Uterus (tissue), 4 donors: ENCODE data around the gene HES2. TPM values are rescaled to one million over a fixed set of nuclear protein-coding genes. Genes with fewer than 3 reads are reported as not detected.
"Not testable (repeated sequence)": the region's sequence is repeated elsewhere in the genome, so short reads cannot be mapped to it uniquely, and the experiment has no call there.

Experiments used
- DNase-seq, 2 donors: peaks; one replicate each; pipeline ENCODE4 v3.0.0-alpha.2; 2019 to 2020
- H3K27ac ChIP-seq, 2 donors: fragments of 200-600 bp; sonication (generic); 1 replicate in 1 of 2; 2 replicates in 1 of 2; pipeline ENCODE4 v1.5.1; 2016 to 2018
- H3K27me3 ChIP-seq, 2 donors: fragments of 200-600 bp; sonication (generic); one replicate each; pipeline ENCODE4 v1.5.1; 2018 to 2019; ENCODE audit warnings: control low read depth in 1 of 2
- H3K36me3 ChIP-seq, 2 donors: fragments of 200-600 bp; sonication (generic); one replicate each; pipeline ENCODE4 v1.5.1; 2019; ENCODE audit warnings: control low read depth in 1 of 2
- H3K4me1 ChIP-seq, 2 donors: fragments of 200-600 bp; sonication (generic); one replicate each; pipeline ENCODE4 v1.5.1; 2018 to 2019; ENCODE audit warnings: control low read depth in 1 of 2
- H3K4me3 ChIP-seq, 2 donors: fragments of 200-600 bp; sonication (generic); 1 replicate in 1 of 2; 2 replicates in 1 of 2; pipeline ENCODE4 v1.5.1; 2018 to 2019; ENCODE audit warnings: mild to moderate bottlenecking in 1 of 2
- H3K9me3 ChIP-seq, 2 donors: fragments of 200-600 bp; sonication (generic); one replicate each; pipeline ENCODE4 v1.5.1; 2019; ENCODE audit warnings: control low read depth in 1 of 2
- POLR2A ChIP-seq, 2 donors: fragments of 450-650 bp; IDR thresholded peaks; one replicate each; pipeline ENCODE4 v1.6.1; 2016; ENCODE audit warnings: antibody characterized with exemption in 2 of 2, mild to moderate bottlenecking in 1 of 2, moderate library complexity in 1 of 2
- intact Hi-C: fragments of 100-400 bp; cut with DNase I; formaldehyde crosslinking; loops from one replicate; pipeline ENCODE4 v1.15.1; 2023; ENCODE audit warnings: low total_unique reads
- microRNA-seq: library from miRNA; unstranded; fragments of <30 nt; microRNA quantifications from one replicate; pipeline ENCODE4, GENCODE V29; 2016; ENCODE audit warnings: borderline microRNAs expressed, borderline replicate concordance
- small RNA-seq: library from RNA; depleted of rRNA; stranded (forward); fragments of <200 nt; gene quantifications from one replicate; pipeline ENCODE3, GENCODE V24; 2016
- total RNA-seq, 4 donors: library from RNA; depleted of rRNA in 3 of 4; stranded (reverse); fragments of >200 nt in 3 of 4; gene quantifications; one replicate each; pipeline versions ENCODE4 v1.1.0 to v1.2.4, GENCODE V29; 2014 to 2023
- TF ChIP-seq, protein P1 (sequence below), 4 experiments: fragments of 200-600 bp in 2 of 4; fragments of 450-650 bp in 2 of 4; sonication (generic) in 2 of 4; IDR thresholded peaks; one replicate each; pipeline ENCODE4 v1.5.1; 2016 to 2019; ENCODE audit warnings: antibody characterized with exemption in 4 of 4, mild to moderate bottlenecking in 2 of 4, moderate library complexity in 1 of 4
- donor health status: DM: yes; HTN: yes; CAD: no.

HES2 gene
- total RNA-seq, 4 donors from 2014 or later: 0.21 TPM; not detected in 3

DNA sequence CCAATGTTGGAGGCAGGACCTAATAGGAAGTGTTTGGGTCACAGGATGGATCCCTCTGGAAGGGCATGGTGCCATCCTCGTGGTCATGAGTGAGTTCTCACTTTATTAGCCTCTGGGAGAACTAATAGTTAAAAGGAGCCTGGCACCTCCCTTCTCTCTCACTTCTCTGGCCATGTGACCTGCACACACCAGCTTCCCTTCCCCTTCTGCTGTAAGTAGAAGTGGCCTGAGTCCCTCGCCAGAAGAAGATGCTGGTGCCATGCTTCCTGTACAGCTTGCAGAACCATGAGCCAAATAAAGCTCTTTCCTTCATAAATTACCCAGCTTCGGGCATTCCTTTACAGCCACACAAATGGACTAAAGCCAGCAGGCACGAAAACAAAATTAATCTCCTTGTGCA is 49.7 kb downstream of the HES2 start:
- no peaks in the 10 kb centered on the region for H3K4me1 ChIP-seq
- intact Hi-C loops: no loop called here
- H3K36me3 ChIP-seq: no peaks in the 10 kb centered on the region
- DNase-seq: no peak
- TF ChIP-seq POLR2A (IDR thresholded peaks at IDR 0.05): no peak
- TF ChIP-seq, protein P1, sequence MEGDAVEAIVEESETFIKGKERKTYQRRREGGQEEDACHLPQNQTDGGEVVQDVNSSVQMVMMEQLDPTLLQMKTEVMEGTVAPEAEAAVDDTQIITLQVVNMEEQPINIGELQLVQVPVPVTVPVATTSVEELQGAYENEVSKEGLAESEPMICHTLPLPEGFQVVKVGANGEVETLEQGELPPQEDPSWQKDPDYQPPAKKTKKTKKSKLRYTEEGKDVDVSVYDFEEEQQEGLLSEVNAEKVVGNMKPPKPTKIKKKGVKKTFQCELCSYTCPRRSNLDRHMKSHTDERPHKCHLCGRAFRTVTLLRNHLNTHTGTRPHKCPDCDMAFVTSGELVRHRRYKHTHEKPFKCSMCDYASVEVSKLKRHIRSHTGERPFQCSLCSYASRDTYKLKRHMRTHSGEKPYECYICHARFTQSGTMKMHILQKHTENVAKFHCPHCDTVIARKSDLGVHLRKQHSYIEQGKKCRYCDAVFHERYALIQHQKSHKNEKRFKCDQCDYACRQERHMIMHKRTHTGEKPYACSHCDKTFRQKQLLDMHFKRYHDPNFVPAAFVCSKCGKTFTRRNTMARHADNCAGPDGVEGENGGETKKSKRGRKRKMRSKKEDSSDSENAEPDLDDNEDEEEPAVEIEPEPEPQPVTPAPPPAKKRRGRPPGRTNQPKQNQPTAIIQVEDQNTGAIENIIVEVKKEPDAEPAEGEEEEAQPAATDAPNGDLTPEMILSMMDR (IDR thresholded peaks at IDR 0.05): no peak
- H3K27me3 ChIP-seq: no peaks in the 10 kb centered on the region
- H3K4me3 ChIP-seq: no peak overlapping the region
- H3K27ac ChIP-seq: no peak overlapping the region
- no peaks in the 10 kb centered on the region for H3K9me3 ChIP-seq

- no peak overlapping the region for H3K27ac ChIP-seq
- H3K36me3 ChIP-seq: no peaks in the 10 kb centered on the region
- intact Hi-C loops: no loop called here
- H3K4me3 ChIP-seq: no peak overlapping the region
- no peak for TF ChIP-seq POLR2A (IDR thresholded peaks at IDR 0.05)
- TF ChIP-seq, protein P1 (IDR thresholded peaks at IDR 0.05): no peak
- DNase-seq: no peak
- no peaks in the 10 kb centered on the region for H3K27me3 ChIP-seq
- no peaks in the 10 kb centered on the region for H3K9me3 ChIP-seq
- H3K4me1 ChIP-seq: no peaks in the 10 kb centered on the region
These were observed 52.2 kb downstream of the HES2 start for GRCh38 chr1:6367381-6368012.

- intact Hi-C loops: no loop called here
- no peak overlapping the region for H3K4me3 ChIP-seq
- H3K9me3 ChIP-seq: no peaks in the 10 kb centered on the region
- TF ChIP-seq, protein P1 (IDR thresholded peaks at IDR 0.05): no peak
- TF ChIP-seq POLR2A (IDR thresholded peaks at IDR 0.05): no peak
- H3K4me1 ChIP-seq: peaks cover 0 to 3% of the 10 kb centered on the region in 2 donors
- no peaks in the 10 kb centered on the region for H3K27me3 ChIP-seq
- no peak for DNase-seq
- H3K27ac ChIP-seq: no peak overlapping the region
- no peaks in the 10 kb centered on the region for H3K36me3 ChIP-seq
These were observed 54.7 kb downstream of the HES2 start for GRCh38 chr1:6365047-6365446.

GRCh38 chr1:6363085-6363884 is 56.4 kb downstream of the HES2 start:
- H3K4me3 ChIP-seq, H3K27me3 ChIP-seq, H3K27ac ChIP-seq, H3K36me3 ChIP-seq, H3K9me3 ChIP-seq: not testable (repeated sequence)
- peak; percentile 72 to 77 for DNase-seq
- intact Hi-C loops: loop anchor here (5.0 kb wide), 1 partner anchor 44 kb away; no protein-coding TSS in a partner anchor
- TF ChIP-seq, protein P1 (IDR thresholded peaks at IDR 0.05): peak; percentile 73 to 87 (median 80)
- H3K4me1 ChIP-seq: peaks cover 0 to 19% of the 10 kb centered on the region in 2 donors

Small RNAs within 50 kb of the gene (microRNA-seq; reads per million reads assigned to microRNA genes)
- not detected for gene MIR4252

Small RNAs within 50 kb of the gene (small RNA-seq; reads per million reads assigned to genes)
- gene MIR4252: not detected

Other genes starting within 250 kb of the HES2 start
- gene CHD5, start 239.6 kb downstream of the HES2 start, total RNA-seq: 1 to 10 TPM in 1 of 4 donors, under 1 TPM in 1, not detected in 2; 0.69 to 1.3 TPM
- gene RPL22, start 220.3 kb downstream of the HES2 start, total RNA-seq: 100 to 1,000 TPM; 140 to 543 (median 252) TPM
- gene RNF207, start 213.8 kb downstream of the HES2 start, total RNA-seq: 10 to 100 TPM in 3 of 4 donors, 1 to 10 TPM in 1; 2.1 to 41.1 (median 20.5) TPM
- gene ICMT, start 184.0 kb downstream of the HES2 start, total RNA-seq: 10 to 100 TPM; 15.6 to 87.4 (median 57.7) TPM
- gene HES3, start 175.7 kb downstream of the HES2 start, total RNA-seq: not detected
- gene GPR153, start 158.8 kb downstream of the HES2 start, total RNA-seq: 10 to 100 TPM in 2 of 4 donors, 1 to 10 TPM in 2; 5.6 to 22.1 (median 10.3) TPM
- 10 to 100 TPM in 2 of 4 donors, 1 to 10 TPM in 2; 7.4 to 27.6 (median 12.4) TPM for gene ACOT7, start 26.2 kb downstream of the HES2 start, total RNA-seq
- 1 to 10 TPM in 1 of 4 donors, under 1 TPM in 1, not detected in 2; 0.58 to 2.5 TPM for gene ESPN, start 4.9 kb upstream of the HES2 start, total RNA-seq
- gene TNFRSF25, start 46.3 kb upstream of the HES2 start, total RNA-seq: 10 to 100 TPM in 1 of 4 donors, 1 to 10 TPM in 3; 1.0 to 11.1 (median 4.8) TPM
- gene PLEKHG5, start 71.7 kb upstream of the HES2 start, total RNA-seq: 10 to 100 TPM in 2 of 4 donors, 1 to 10 TPM in 2; 2.6 to 23.7 (median 8.2) TPM
- gene NOL9, start 134.6 kb upstream of the HES2 start, total RNA-seq: 10 to 100 TPM in 2 of 4 donors, 1 to 10 TPM in 2; 4.7 to 44.8 (median 23.7) TPM
- gene TAS1R1, start 135.4 kb upstream of the HES2 start, total RNA-seq: not detected
- 10 to 100 TPM; 26.5 to 79.7 (median 47.6) TPM for gene ZBTB48, start 160.1 kb upstream of the HES2 start, total RNA-seq
- 10 to 100 TPM; 17.4 to 31.1 (median 20.6) TPM for gene KLHL21, start 182.9 kb upstream of the HES2 start, total RNA-seq
- 10 to 100 TPM in 2 of 4 donors, 1 to 10 TPM in 2; 1.8 to 29.6 (median 15.0) TPM for gene PHF13, start 193.8 kb upstream of the HES2 start, total RNA-seq
- gene THAP3, start 204.9 kb upstream of the HES2 start, total RNA-seq: 10 to 100 TPM; 19.1 to 23.9 (median 21.9) TPM